ENCODE data around the gene CCSER1.

Gene CCSER1

DNA sequence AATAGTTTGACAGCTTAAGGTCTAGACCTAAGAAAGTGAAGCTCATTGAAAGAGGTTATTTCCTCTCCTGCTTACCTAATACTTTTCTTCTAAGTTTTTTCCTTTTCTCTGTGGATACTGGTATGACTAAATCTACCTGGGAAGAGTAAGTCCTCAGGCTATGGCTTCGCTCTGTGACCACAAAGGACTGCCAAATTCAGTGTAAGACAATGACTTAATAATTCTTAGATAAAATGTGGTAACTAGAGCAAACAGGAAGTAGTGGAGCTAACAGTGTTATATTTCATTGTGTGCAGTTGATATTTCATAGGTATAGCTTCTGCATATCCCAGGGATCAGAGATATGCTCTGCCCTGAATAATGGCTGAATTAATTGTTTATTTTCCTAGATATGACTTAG is 418.9 kb downstream of the CCSER1 start:
- Histone ChIP-seq H3K9me2 (replicated peaks; ENCODE audit: low read depth, low read length) (no peaks in the 10 kb centered on the region), H3K4me3 (ENCODE audit: low read length, poor library complexity, severe bottlenecking) (no peak overlapping the region), H4K20me1 (ENCODE audit: insufficient read depth, low read length, poor library complexity, severe bottlenecking) (no peaks in the 10 kb centered on the region), H3K79me2 (ENCODE audit: insufficient read depth, low read length) (no peaks in the 10 kb centered on the region), H3K27me3 (ENCODE audit: insufficient read depth, low read length, poor library complexity, severe bottlenecking) (no peaks in the 10 kb centered on the region), H3K36me3 (ENCODE audit: insufficient read depth, low read length) (no peaks in the 10 kb centered on the region), H2AFZ (ENCODE audit: low read length) (peak overlapping the region; percentile 78), H3K9ac (ENCODE audit: low read depth, low read length, poor library complexity, severe bottlenecking) (no peak overlapping the region), H3K4me1 (ENCODE audit: insufficient read depth, low read length, poor library complexity, severe bottlenecking) (peaks cover 9% of the 10 kb centered on the region), H3F3A (ENCODE audit: low read depth) (no peaks in the 10 kb centered on the region), H3K4me2 (ENCODE audit: low read depth, low read length, poor library complexity, severe bottlenecking) (peak overlapping the region; percentile 23), H3K9me3 (ENCODE audit: insufficient read depth, low read depth, low read length) (no peaks in the 10 kb centered on the region)
- TF ChIP-seq, protein P1, sequence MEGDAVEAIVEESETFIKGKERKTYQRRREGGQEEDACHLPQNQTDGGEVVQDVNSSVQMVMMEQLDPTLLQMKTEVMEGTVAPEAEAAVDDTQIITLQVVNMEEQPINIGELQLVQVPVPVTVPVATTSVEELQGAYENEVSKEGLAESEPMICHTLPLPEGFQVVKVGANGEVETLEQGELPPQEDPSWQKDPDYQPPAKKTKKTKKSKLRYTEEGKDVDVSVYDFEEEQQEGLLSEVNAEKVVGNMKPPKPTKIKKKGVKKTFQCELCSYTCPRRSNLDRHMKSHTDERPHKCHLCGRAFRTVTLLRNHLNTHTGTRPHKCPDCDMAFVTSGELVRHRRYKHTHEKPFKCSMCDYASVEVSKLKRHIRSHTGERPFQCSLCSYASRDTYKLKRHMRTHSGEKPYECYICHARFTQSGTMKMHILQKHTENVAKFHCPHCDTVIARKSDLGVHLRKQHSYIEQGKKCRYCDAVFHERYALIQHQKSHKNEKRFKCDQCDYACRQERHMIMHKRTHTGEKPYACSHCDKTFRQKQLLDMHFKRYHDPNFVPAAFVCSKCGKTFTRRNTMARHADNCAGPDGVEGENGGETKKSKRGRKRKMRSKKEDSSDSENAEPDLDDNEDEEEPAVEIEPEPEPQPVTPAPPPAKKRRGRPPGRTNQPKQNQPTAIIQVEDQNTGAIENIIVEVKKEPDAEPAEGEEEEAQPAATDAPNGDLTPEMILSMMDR (conservative IDR thresholded peaks at IDR 0.05; ENCODE audit: low read length): no peak
- TF ChIP-seq EZH2phosphoT487 (IDR thresholded peaks at IDR 0.05; ENCODE audit: borderline replicate concordance): no peak

DNA sequence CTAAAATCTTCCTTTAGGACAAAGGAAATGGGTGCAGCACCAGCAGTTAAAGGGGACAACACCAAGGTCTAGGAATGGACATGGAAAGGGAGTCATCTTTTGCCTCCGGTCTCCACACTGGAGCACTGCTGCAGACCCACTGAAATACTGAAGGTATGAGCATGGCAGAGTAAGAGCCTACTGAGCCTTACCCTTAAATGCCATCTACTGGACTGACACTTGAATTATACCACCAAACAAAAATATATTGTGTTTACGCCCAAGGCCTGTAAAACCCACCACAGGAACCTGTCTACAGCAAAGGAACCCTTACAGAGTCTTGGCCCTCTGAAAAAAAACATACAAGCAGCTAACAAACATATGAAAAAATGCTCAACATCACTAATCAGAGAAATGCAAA is 443.4 kb downstream of the CCSER1 start:
- Histone ChIP-seq H3K9me2 (replicated peaks; ENCODE audit: low read depth, low read length) (no peaks in the 10 kb centered on the region), H3K4me1 (ENCODE audit: insufficient read depth, low read length, poor library complexity, severe bottlenecking) (no peaks in the 10 kb centered on the region), H3K4me3 (ENCODE audit: low read length, poor library complexity, severe bottlenecking) (no peak overlapping the region), H2AFZ (ENCODE audit: low read length) (no peak overlapping the region), H3K27me3 (ENCODE audit: insufficient read depth, low read length, poor library complexity, severe bottlenecking) (no peaks in the 10 kb centered on the region), H3K9me3 (ENCODE audit: insufficient read depth, low read depth, low read length) (no peaks in the 10 kb centered on the region), H4K20me1 (ENCODE audit: insufficient read depth, low read length, poor library complexity, severe bottlenecking) (no peaks in the 10 kb centered on the region), H3K4me2 (ENCODE audit: low read depth, low read length, poor library complexity, severe bottlenecking) (no peak overlapping the region), H3K9ac (ENCODE audit: low read depth, low read length, poor library complexity, severe bottlenecking) (no peak overlapping the region), H3K36me3 (ENCODE audit: insufficient read depth, low read length) (no peaks in the 10 kb centered on the region), H3K79me2 (ENCODE audit: insufficient read depth, low read length) (no peaks in the 10 kb centered on the region), H3F3A (ENCODE audit: low read depth) (no peaks in the 10 kb centered on the region)
- no peak for TF ChIP-seq EZH2phosphoT487 (IDR thresholded peaks at IDR 0.05; ENCODE audit: borderline replicate concordance)
- TF ChIP-seq, protein P1 (conservative IDR thresholded peaks at IDR 0.05; ENCODE audit: low read length): 0 out of 2 replicates have a peak, but pooled peaks have one; percentile 11

DNA sequence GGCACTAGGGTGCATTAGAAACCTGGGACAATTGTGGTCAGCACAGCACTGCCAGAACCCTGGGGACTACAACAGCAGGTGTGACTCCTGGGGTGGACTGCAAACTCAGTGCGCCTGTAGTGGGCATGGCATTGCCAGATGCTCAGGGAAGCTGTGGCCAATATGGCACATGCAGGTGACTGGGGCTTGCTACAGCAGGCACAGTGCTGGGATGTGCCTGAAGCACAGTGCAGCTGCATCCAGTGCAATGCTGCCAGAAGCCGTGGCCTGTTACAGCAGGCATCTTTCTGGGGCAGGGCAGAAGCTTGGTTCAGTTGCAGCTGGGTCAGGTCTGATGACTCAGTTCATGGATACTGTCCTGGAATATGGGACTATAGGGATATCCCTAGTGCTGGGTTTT is 445.8 kb downstream of the CCSER1 start:
- Histone ChIP-seq H3K4me1 (ENCODE audit: insufficient read depth, low read length, poor library complexity, severe bottlenecking) (no peaks in the 10 kb centered on the region), H3K4me3 (ENCODE audit: low read length, poor library complexity, severe bottlenecking) (no peak overlapping the region), H3K27me3 (ENCODE audit: insufficient read depth, low read length, poor library complexity, severe bottlenecking) (no peaks in the 10 kb centered on the region), H4K20me1 (ENCODE audit: insufficient read depth, low read length, poor library complexity, severe bottlenecking) (no peaks in the 10 kb centered on the region), H3K9me3 (ENCODE audit: insufficient read depth, low read depth, low read length) (no peaks in the 10 kb centered on the region), H2AFZ (ENCODE audit: low read length) (no peak overlapping the region), H3F3A (ENCODE audit: low read depth) (no peaks in the 10 kb centered on the region), H3K9ac (ENCODE audit: low read depth, low read length, poor library complexity, severe bottlenecking) (no peak overlapping the region), H3K79me2 (ENCODE audit: insufficient read depth, low read length) (no peaks in the 10 kb centered on the region), H3K36me3 (ENCODE audit: insufficient read depth, low read length) (no peaks in the 10 kb centered on the region), H3K9me2 (replicated peaks; ENCODE audit: low read depth, low read length) (no peaks in the 10 kb centered on the region), H3K4me2 (ENCODE audit: low read depth, low read length, poor library complexity, severe bottlenecking) (no peak overlapping the region)
- no peak for TF ChIP-seq EZH2phosphoT487 (IDR thresholded peaks at IDR 0.05; ENCODE audit: borderline replicate concordance)
- TF ChIP-seq, protein P1 (conservative IDR thresholded peaks at IDR 0.05; ENCODE audit: low read length): no peak

Data from Loucy (cell line).